ENCODE data around the gene SCYGR5. TPM values are rescaled to one million over a fixed set of nuclear protein-coding genes. Genes with fewer than 3 reads are reported as not detected.

The SCYGR5 gene
- total RNA-seq, 1 experiment from 2014 or later = not detected

DNA sequence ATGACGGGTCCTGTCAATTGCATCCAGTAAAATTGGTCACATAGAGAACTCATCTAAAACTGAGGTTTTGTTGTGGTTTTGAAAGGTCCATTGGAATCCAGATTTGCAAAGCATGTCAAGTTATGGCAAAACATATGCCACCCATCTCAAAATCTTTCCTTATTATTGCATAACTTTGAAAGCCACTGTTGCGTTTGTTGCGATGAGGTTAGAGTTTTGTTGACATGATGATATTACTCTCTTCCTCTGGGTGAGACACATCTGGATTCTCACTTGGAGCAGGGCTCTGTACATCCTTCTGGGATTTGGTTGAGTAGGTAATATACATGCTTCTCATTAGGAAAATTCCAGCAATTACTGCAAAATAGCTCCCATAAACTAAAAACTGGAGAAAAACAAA lies 20.6 kb downstream of the SCYGR5 start:
- H3K4me3 ChIP-seq = no peak overlapping the region
- no peaks in the 10 kb centered on the region for H3K9me2 ChIP-seq (ENCODE audit: insufficient read depth)
- H3K79me2 ChIP-seq (ENCODE audit: low read depth) = no peaks in the 10 kb centered on the region
- H3K9me3 ChIP-seq (ENCODE audit: insufficient read depth, low read depth) = no peaks in the 10 kb centered on the region; the same call in 1 of the 2 replicates
- no TSS peak for BruUV-seq (replicated peaks)
- DNase-seq = no peak
- H2AFZ ChIP-seq = no peak overlapping the region
- ChIA-PET POLR2A (ENCODE audit: unreplicated experiment) (no interaction called here), CTCF (no interaction called here)
- H3K36me3 ChIP-seq (ENCODE audit: low read depth) = no peaks in the 10 kb centered on the region
- H3F3A ChIP-seq (ENCODE audit: insufficient read depth, low read depth) = no peaks in the 10 kb centered on the region
- no peak overlapping the region for H3K4me2 ChIP-seq
- intact Hi-C loops (cut with micrococcal nuclease; ENCODE audit: unreplicated experiment) = no loop called here
- no peak for TF ChIP-seq EZH2 (IDR thresholded peaks at IDR 0.05; ENCODE audit: low read depth)
- TF ChIP-seq, protein P1, sequence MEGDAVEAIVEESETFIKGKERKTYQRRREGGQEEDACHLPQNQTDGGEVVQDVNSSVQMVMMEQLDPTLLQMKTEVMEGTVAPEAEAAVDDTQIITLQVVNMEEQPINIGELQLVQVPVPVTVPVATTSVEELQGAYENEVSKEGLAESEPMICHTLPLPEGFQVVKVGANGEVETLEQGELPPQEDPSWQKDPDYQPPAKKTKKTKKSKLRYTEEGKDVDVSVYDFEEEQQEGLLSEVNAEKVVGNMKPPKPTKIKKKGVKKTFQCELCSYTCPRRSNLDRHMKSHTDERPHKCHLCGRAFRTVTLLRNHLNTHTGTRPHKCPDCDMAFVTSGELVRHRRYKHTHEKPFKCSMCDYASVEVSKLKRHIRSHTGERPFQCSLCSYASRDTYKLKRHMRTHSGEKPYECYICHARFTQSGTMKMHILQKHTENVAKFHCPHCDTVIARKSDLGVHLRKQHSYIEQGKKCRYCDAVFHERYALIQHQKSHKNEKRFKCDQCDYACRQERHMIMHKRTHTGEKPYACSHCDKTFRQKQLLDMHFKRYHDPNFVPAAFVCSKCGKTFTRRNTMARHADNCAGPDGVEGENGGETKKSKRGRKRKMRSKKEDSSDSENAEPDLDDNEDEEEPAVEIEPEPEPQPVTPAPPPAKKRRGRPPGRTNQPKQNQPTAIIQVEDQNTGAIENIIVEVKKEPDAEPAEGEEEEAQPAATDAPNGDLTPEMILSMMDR (conservative IDR thresholded peaks at IDR 0.05) = no peak
- no peaks in the 10 kb centered on the region for H3K27me3 ChIP-seq (ENCODE audit: insufficient read depth, low read depth)
- H4K20me1 ChIP-seq (ENCODE audit: insufficient read depth) = no peaks in the 10 kb centered on the region
- H3K27ac ChIP-seq = no peak overlapping the region
- no peaks in the 10 kb centered on the region for H3K4me1 ChIP-seq (replicated peaks; ENCODE audit: insufficient read depth)

DNA sequence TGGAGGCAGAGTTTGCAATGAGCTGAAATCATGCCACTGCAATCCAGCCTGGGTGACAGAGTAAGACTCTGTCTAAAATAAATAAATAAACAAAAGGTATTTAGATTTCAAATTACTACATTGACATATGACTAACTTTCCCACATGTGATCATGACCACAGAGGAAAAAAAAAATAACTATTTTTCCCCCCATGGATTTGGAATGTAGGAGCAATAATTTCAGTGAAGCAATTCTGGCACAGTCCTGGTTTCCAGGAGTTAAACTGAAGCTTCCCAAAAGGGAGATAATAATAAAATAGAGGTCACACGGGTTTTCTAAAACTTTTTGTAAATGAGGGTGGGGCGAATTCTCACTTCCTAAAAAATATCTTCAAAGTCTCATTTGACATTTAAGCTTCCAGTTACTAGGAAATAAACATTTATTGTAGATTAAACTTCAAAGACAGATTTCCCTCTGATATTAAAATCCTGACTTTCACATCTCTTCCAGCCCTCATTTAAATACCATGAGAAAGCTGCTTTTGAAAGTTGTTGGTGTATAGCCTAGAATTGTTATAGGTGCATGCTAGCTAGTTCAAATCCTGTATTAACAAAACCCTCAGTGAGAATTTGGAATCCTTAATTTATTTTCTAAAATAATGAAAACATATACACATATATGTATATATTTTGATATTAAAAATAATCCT lies 30.5 kb downstream of the SCYGR5 start:
- no peak overlapping the region for H2AFZ ChIP-seq
- H3K79me2 ChIP-seq (ENCODE audit: low read depth) = no peaks in the 10 kb centered on the region
- H3K4me2 ChIP-seq = no peak overlapping the region
- H3K9me3 ChIP-seq (ENCODE audit: insufficient read depth, low read depth) = no peaks in the 10 kb centered on the region; the same call in 1 of the 2 replicates
- H3K4me1 ChIP-seq (replicated peaks; ENCODE audit: insufficient read depth) = peaks cover 7% of the 10 kb centered on the region
- no peaks in the 10 kb centered on the region for H3K9me2 ChIP-seq (ENCODE audit: insufficient read depth)
- BruUV-seq (replicated peaks) = no TSS peak
- ChIA-PET POLR2A (ENCODE audit: unreplicated experiment) (no interaction called here), CTCF (no interaction called here)
- intact Hi-C loops (cut with micrococcal nuclease; ENCODE audit: unreplicated experiment) = no loop called here
- H3K27ac ChIP-seq = no peak overlapping the region
- no peaks in the 10 kb centered on the region for H4K20me1 ChIP-seq (ENCODE audit: insufficient read depth)
- TF ChIP-seq, protein P1 (conservative IDR thresholded peaks at IDR 0.05) = no peak
- no peak for TF ChIP-seq EZH2 (IDR thresholded peaks at IDR 0.05; ENCODE audit: low read depth)
- no peaks in the 10 kb centered on the region for H3K27me3 ChIP-seq (ENCODE audit: insufficient read depth, low read depth)
- no peaks in the 10 kb centered on the region for H3K36me3 ChIP-seq (ENCODE audit: low read depth)
- no peak for DNase-seq
- H3F3A ChIP-seq (ENCODE audit: insufficient read depth, low read depth) = no peaks in the 10 kb centered on the region
- no peak overlapping the region for H3K4me3 ChIP-seq

DNA sequence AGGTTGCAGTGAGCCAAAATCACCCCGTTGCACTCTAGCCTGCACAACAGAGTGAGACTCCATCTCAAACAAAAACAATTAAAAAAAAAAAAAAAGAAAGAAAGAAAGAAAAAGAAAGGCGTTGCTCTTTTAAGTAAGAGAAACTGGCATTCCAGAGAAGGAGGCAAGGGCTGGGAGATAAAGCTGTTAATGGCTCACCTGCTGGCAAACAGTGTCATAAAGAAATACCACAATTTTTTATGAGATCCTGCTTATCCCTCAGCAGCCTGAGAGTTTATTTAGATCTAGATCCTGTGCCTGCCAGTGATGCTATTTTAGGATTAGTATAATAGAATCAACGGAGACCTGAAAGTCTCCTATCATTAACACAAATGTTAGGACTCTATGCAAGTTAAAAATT lies 35.0 kb downstream of the SCYGR5 start:
- no peak for TF ChIP-seq EZH2 (IDR thresholded peaks at IDR 0.05; ENCODE audit: low read depth)
- TF ChIP-seq, protein P1 (conservative IDR thresholded peaks at IDR 0.05) = no peak
- H3K4me1 ChIP-seq (replicated peaks; ENCODE audit: insufficient read depth) = peaks cover 37% of the 10 kb centered on the region
- H3K27ac ChIP-seq = peak overlapping the region; percentile 92; the same call in 1 of the 2 replicates
- no peak overlapping the region for H2AFZ ChIP-seq
- H3K27me3 ChIP-seq (ENCODE audit: insufficient read depth, low read depth) = no peaks in the 10 kb centered on the region
- no peaks in the 10 kb centered on the region for H3K9me2 ChIP-seq (ENCODE audit: insufficient read depth)
- H3K4me3 ChIP-seq = no peak overlapping the region
- DNase-seq = no peak
- H3K36me3 ChIP-seq (ENCODE audit: low read depth) = no peaks in the 10 kb centered on the region
- H4K20me1 ChIP-seq (ENCODE audit: insufficient read depth) = no peaks in the 10 kb centered on the region
- no peaks in the 10 kb centered on the region for H3K79me2 ChIP-seq (ENCODE audit: low read depth)
- POLR2A ChIA-PET (ENCODE audit: unreplicated experiment) = no interaction called here
- peaks cover 27% of the 10 kb centered on the region for H3F3A ChIP-seq (ENCODE audit: insufficient read depth, low read depth)
- H3K4me2 ChIP-seq = 0 out of 2 replicates have a peak overlapping the region, but pooled peaks have one; percentile 77
- intact Hi-C loops (cut with micrococcal nuclease; ENCODE audit: unreplicated experiment) = loop anchor here (5.0 kb wide), 2 partner anchors 44 to 294 kb away; no protein-coding TSS in a partner anchor
- CTCF ChIA-PET = no interaction called here
- H3K9me3 ChIP-seq (ENCODE audit: insufficient read depth, low read depth) = no peaks in the 10 kb centered on the region
- BruUV-seq (replicated peaks) = no TSS peak
